ENCODE results near the gene AR.

DNA sequence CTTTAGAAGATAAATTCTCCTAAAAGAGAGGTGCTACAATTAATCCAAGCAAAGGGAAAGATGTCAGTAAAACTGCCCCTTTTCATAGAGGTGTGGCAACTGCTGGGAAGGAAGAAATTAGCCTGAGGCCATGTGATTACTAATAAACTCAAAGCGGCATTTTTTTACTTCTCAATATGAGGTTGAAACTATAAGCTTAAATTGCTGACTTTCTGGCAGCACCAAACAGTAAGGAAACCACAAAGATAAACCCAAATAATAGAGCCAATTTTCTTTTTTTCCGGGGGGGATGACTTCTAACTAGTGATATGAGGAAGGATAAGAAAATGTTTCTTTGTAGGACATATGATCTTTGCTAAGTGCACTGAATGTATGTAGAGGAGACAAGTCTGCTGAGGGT is 30.9 kb downstream of the AR start:
- TF ChIP-seq POLR2AphosphoS5 (IDR thresholded peaks at IDR 0.05) = no peak
- TF ChIP-seq, protein P1, sequence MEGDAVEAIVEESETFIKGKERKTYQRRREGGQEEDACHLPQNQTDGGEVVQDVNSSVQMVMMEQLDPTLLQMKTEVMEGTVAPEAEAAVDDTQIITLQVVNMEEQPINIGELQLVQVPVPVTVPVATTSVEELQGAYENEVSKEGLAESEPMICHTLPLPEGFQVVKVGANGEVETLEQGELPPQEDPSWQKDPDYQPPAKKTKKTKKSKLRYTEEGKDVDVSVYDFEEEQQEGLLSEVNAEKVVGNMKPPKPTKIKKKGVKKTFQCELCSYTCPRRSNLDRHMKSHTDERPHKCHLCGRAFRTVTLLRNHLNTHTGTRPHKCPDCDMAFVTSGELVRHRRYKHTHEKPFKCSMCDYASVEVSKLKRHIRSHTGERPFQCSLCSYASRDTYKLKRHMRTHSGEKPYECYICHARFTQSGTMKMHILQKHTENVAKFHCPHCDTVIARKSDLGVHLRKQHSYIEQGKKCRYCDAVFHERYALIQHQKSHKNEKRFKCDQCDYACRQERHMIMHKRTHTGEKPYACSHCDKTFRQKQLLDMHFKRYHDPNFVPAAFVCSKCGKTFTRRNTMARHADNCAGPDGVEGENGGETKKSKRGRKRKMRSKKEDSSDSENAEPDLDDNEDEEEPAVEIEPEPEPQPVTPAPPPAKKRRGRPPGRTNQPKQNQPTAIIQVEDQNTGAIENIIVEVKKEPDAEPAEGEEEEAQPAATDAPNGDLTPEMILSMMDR (IDR thresholded peaks at IDR 0.05; ENCODE audit: poor library complexity, severe bottlenecking) = no peak
- TF ChIP-seq, protein P2, sequence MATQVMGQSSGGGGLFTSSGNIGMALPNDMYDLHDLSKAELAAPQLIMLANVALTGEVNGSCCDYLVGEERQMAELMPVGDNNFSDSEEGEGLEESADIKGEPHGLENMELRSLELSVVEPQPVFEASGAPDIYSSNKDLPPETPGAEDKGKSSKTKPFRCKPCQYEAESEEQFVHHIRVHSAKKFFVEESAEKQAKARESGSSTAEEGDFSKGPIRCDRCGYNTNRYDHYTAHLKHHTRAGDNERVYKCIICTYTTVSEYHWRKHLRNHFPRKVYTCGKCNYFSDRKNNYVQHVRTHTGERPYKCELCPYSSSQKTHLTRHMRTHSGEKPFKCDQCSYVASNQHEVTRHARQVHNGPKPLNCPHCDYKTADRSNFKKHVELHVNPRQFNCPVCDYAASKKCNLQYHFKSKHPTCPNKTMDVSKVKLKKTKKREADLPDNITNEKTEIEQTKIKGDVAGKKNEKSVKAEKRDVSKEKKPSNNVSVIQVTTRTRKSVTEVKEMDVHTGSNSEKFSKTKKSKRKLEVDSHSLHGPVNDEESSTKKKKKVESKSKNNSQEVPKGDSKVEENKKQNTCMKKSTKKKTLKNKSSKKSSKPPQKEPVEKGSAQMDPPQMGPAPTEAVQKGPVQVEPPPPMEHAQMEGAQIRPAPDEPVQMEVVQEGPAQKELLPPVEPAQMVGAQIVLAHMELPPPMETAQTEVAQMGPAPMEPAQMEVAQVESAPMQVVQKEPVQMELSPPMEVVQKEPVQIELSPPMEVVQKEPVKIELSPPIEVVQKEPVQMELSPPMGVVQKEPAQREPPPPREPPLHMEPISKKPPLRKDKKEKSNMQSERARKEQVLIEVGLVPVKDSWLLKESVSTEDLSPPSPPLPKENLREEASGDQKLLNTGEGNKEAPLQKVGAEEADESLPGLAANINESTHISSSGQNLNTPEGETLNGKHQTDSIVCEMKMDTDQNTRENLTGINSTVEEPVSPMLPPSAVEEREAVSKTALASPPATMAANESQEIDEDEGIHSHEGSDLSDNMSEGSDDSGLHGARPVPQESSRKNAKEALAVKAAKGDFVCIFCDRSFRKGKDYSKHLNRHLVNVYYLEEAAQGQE (IDR thresholded peaks at IDR 0.05; ENCODE audit: borderline replicate concordance) = no peak
- no peak for TF ChIP-seq EP300 (conservative IDR thresholded peaks at IDR 0.05; ENCODE audit: poor library complexity, severe bottlenecking)
- no peak for TF ChIP-seq TAF1 (IDR thresholded peaks at IDR 0.05; ENCODE audit: low read depth)
- no peak for TF ChIP-seq SMC3 (conservative IDR thresholded peaks at IDR 0.05; ENCODE audit: poor library complexity)
- no peak for TF ChIP-seq EZH2 (IDR thresholded peaks at IDR 0.05; ENCODE audit: borderline replicate concordance, insufficient read depth, low read length, poor library complexity, severe bottlenecking)
- no peak for TF ChIP-seq MXI1 (conservative IDR thresholded peaks at IDR 0.05; ENCODE audit: poor library complexity, severe bottlenecking)

All from neural cell (in vitro differentiated cells).